HL-60 (cell line): ENCODE data around the gene ALDH4A1.

Experiments used
- DNase-seq, 2 experiments: peaks; one replicate each; pipeline ENCODE4 v3.0.0-alpha.2; 2010 to 2020; ENCODE audit warnings: low read depth in 1 of 2, low spot score in 1 of 2
- H3K27ac ChIP-seq: fragments of 250-450 bp; sonication (Bioruptor Pico); replicated peaks from 2 replicates; pipeline ENCODE4 v1.5.1; 2020; ENCODE audit warnings: mild to moderate bottlenecking, moderate library complexity
- H3K27me3 ChIP-seq: fragments of 250-450 bp; sonication (Bioruptor Pico); 2 replicates; pipeline ENCODE4 v1.5.1; 2021; ENCODE audit warnings: mild to moderate bottlenecking, moderate library complexity; ENCODE audit not compliant: insufficient read depth, poor library complexity, severe bottlenecking
- H3K4me3 ChIP-seq: replicated peaks from 2 replicates; pipeline ENCODE4 v1.5.1; 2011; ENCODE audit warnings: mild to moderate bottlenecking, control low read depth, low read length; ENCODE audit not compliant: insufficient read depth
- GABPA ChIP-seq: IDR thresholded peaks from 2 replicates; pipeline ENCODE4 v1.6.1; 2012; ENCODE audit warnings: low read depth
- POLR2AphosphoS5 ChIP-seq: IDR thresholded peaks from 2 replicates; pipeline ENCODE4 v1.6.1; 2012; ENCODE audit warnings: low read depth
- SPI1 ChIP-seq: IDR thresholded peaks from 2 replicates; pipeline ENCODE4 v1.6.1; 2012; ENCODE audit warnings: low read depth, mild to moderate bottlenecking, borderline replicate concordance
- TF ChIP-seq, protein P1 (sequence below): IDR thresholded peaks from one replicate; pipeline ENCODE4 v1.5.1; 2011; ENCODE audit warnings: low read length, control low read depth, inconsistent platforms; ENCODE audit not compliant: insufficient read depth
- TF ChIP-seq, protein P2 (sequence below): IDR thresholded peaks from 2 replicates; pipeline ENCODE4 v1.6.1; 2012; ENCODE audit warnings: low read depth; ENCODE audit not compliant: insufficient replicate concordance

Gene ALDH4A1

DNA sequence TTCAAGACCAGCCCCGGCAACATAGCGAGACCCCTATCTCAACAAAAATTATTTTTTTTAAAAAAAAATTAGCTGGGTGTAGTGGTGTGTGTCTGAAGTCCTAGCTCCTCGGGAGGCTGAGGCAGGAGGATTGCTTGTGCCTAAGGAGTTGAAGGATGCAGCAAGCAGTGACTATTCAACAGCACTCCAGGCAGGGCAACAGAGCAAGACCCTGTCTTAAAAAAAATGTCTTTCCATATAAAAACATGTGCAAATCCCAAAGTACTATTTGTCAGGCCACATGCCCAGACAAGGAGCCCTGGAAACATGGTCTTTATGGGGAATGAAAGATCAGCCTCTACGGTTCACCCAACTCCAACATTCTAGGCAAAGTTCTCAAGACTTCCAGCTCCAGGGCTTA, 40.8 kb upstream of the ALDH4A1 start:
- Histone ChIP-seq H3K27me3 (no peaks in the 10 kb centered on the region), H3K4me3 (no peak overlapping the region), H3K27ac (no peak overlapping the region)
- TF ChIP-seq, protein P1, sequence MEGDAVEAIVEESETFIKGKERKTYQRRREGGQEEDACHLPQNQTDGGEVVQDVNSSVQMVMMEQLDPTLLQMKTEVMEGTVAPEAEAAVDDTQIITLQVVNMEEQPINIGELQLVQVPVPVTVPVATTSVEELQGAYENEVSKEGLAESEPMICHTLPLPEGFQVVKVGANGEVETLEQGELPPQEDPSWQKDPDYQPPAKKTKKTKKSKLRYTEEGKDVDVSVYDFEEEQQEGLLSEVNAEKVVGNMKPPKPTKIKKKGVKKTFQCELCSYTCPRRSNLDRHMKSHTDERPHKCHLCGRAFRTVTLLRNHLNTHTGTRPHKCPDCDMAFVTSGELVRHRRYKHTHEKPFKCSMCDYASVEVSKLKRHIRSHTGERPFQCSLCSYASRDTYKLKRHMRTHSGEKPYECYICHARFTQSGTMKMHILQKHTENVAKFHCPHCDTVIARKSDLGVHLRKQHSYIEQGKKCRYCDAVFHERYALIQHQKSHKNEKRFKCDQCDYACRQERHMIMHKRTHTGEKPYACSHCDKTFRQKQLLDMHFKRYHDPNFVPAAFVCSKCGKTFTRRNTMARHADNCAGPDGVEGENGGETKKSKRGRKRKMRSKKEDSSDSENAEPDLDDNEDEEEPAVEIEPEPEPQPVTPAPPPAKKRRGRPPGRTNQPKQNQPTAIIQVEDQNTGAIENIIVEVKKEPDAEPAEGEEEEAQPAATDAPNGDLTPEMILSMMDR, result no peak
- TF ChIP-seq SPI1 (no peak), GABPA (no peak), POLR2AphosphoS5 (no peak)
- TF ChIP-seq, protein P2, sequence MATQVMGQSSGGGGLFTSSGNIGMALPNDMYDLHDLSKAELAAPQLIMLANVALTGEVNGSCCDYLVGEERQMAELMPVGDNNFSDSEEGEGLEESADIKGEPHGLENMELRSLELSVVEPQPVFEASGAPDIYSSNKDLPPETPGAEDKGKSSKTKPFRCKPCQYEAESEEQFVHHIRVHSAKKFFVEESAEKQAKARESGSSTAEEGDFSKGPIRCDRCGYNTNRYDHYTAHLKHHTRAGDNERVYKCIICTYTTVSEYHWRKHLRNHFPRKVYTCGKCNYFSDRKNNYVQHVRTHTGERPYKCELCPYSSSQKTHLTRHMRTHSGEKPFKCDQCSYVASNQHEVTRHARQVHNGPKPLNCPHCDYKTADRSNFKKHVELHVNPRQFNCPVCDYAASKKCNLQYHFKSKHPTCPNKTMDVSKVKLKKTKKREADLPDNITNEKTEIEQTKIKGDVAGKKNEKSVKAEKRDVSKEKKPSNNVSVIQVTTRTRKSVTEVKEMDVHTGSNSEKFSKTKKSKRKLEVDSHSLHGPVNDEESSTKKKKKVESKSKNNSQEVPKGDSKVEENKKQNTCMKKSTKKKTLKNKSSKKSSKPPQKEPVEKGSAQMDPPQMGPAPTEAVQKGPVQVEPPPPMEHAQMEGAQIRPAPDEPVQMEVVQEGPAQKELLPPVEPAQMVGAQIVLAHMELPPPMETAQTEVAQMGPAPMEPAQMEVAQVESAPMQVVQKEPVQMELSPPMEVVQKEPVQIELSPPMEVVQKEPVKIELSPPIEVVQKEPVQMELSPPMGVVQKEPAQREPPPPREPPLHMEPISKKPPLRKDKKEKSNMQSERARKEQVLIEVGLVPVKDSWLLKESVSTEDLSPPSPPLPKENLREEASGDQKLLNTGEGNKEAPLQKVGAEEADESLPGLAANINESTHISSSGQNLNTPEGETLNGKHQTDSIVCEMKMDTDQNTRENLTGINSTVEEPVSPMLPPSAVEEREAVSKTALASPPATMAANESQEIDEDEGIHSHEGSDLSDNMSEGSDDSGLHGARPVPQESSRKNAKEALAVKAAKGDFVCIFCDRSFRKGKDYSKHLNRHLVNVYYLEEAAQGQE, result no peak
- no peak for DNase-seq

DNA sequence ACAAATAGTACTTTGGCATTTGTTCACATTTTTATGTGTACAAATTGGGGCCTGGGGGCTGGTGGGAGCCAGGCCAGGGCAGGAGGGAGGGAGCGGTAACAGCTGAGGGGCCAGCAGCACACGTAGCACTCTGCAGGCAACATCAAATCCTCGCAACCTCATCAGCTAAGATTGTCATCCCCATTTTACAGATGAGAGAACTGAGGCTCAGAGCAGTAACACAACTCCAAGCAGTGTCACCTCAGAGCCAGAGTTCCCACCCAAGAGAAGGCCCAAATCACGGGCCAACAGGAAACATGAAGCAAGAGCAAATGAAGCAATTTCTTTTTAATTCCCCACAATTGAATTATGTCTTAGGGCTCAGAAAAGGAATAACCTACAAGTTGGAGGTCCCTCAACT, 40.0 kb upstream of the ALDH4A1 start:
- TF ChIP-seq, protein P1, result no peak
- TF ChIP-seq POLR2AphosphoS5 (no peak), GABPA (no peak), SPI1 (no peak)
- TF ChIP-seq, protein P2, result no peak
- H3K4me3 ChIP-seq, result no peak overlapping the region
- no peak overlapping the region for H3K27ac ChIP-seq
- H3K27me3 ChIP-seq, result no peaks in the 10 kb centered on the region
- no peak for DNase-seq

DNA sequence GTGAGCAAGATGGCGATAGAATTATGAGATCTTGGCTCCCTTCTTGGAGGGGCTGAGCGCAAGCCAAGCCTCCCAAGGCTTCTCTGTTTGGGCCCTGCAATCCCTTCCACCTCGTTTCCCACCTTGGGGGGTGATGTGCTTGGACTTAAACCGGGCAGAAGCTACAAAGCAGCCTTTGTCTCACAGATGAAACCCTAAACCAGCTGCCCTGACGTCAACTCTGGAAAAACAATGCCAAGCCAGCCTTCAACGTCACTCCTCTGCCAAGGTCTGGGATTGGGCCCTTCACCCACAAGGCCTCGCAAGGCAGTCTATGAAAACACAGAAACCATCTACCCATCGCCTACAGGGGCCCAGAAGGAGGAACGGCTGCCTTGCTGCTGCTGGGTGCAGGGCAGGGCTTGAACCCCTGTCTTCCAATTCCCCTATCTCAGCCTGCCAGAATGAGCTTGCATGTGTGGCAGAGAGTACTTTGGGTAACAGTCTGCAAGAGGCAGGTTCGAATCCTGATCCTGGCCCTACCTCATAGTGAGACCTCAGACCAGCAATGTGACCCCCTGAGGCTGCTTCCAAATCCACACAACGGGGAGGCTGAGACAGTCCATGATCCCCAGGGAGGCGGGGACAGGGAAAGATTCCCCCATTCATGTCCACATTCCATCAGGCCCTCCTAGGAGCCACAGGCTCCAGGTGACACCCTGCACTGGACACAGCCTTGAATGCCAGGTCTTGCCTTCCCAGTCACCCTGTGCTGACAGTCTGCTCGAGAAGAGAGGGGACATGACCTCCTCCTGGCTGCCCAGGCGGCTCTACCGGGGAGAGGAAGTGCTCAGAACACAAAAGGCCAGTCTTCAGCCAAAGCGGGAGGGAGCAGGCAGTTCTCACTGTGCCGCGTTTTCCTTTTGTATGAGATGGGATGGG, 39.1 kb upstream of the ALDH4A1 start:
- Histone ChIP-seq H3K27me3 (no peaks in the 10 kb centered on the region), H3K4me3 (no peak overlapping the region), H3K27ac (no peak overlapping the region)
- TF ChIP-seq, protein P2, result no peak
- TF ChIP-seq SPI1, result peak; percentile 30; the same call in 1 of the 2 replicates
- DNase-seq, result no peak
